ENCODE data around the gene QSER1. TPM values are rescaled to one million over a fixed set of nuclear protein-coding genes. Genes with fewer than 3 reads are reported as not detected.
"Not testable (repeated sequence)": the region's sequence is repeated elsewhere in the genome, so short reads cannot be mapped to it uniquely, and the experiment has no call there.

Gene QSER1
- total RNA-seq, 1 experiment from 2014 or later: 54.8 TPM

GRCh38 chr11:32921204-32921603 lies 28.6 kb downstream of the QSER1 start:
- Mint-ChIP-seq H3K9me3 (ENCODE audit: low read depth, unreplicated experiment) (no peaks in the 10 kb centered on the region), H3K27ac (ENCODE audit: unreplicated experiment) (no peak overlapping the region), H3K36me3 (ENCODE audit: insufficient read depth, unreplicated experiment) (no peaks in the 10 kb centered on the region), H3K4me1 (ENCODE audit: low read depth, unreplicated experiment) (peaks cover 25% of the 10 kb centered on the region), H3K4me3 (ENCODE audit: low read depth, unreplicated experiment) (no peak overlapping the region), H3K27me3 (ENCODE audit: unreplicated experiment) (no peaks in the 10 kb centered on the region)
- CTCF ChIA-PET: no interaction called here
- no peak for DNase-seq
- intact Hi-C loops (cut with micrococcal nuclease; ENCODE audit: unreplicated experiment): no loop called here
- BruUV-seq (replicated peaks): no TSS peak
- no peak for TF ChIP-seq CTCF (IDR thresholded peaks at IDR 0.05; ENCODE audit: unreplicated experiment)

DNA sequence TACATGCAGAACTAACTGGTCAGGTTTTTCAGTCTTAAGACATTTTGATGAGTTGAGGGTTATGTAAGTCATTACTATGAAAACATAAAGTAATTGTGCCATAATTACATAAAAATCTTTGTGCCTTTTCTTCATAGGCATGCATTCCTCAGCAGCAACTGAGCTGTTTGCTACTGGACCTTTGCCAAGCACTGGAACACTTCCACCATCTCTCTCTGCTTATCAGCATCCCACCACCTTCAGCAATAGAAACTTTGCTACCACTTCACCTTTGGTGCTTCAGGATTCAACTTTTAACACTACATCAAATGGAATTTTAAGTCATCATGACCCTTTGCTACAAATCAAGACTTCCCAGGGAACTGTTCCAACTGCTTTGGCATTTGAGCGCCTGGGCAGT lies 39.0 kb downstream of the QSER1 start:
- no peaks in the 10 kb centered on the region for H3K27me3 Mint-ChIP-seq (ENCODE audit: unreplicated experiment)
- CTCF ChIA-PET: interaction anchor here (0.5 to 0.6 kb wide), 3 partner anchors 10 to 429 kb away, joined by 3 to 6 read pairs (median 6); no protein-coding TSS in a partner anchor

DNA sequence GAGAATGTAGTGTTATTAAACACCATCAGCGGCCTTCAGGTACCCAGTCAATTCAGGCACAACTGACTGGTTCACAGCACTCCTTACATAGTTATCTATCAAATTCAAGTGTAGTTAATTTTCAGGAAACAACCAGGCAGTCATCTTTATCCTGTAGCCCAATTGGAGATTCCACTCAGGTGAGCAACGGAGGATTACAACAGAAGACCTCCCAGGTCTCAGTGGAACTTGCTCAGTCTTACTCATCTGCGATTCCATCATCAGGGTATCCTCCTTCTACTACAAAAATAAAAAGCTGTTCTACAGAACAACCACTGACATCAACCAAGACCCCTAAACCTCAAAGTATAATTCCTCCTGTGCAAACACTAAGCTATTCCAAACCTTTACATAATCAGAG lies 39.6 kb downstream of the QSER1 start:
- H3K9me3 Mint-ChIP-seq (ENCODE audit: low read depth, unreplicated experiment): no peaks in the 10 kb centered on the region
- H3K36me3 Mint-ChIP-seq (ENCODE audit: insufficient read depth, unreplicated experiment): peaks cover 42% of the 10 kb centered on the region
- no peak overlapping the region for H3K4me3 Mint-ChIP-seq (ENCODE audit: low read depth, unreplicated experiment)
- no peak for DNase-seq
- TF ChIP-seq CTCF (IDR thresholded peaks at IDR 0.05; ENCODE audit: unreplicated experiment): no peak
- CTCF ChIA-PET: interaction anchor here (0.5 to 0.6 kb wide), 3 partner anchors 10 to 430 kb away, joined by 3 to 6 read pairs (median 6); no protein-coding TSS in a partner anchor
- intact Hi-C loops (cut with micrococcal nuclease; ENCODE audit: unreplicated experiment): no loop called here
- H3K4me1 Mint-ChIP-seq (ENCODE audit: low read depth, unreplicated experiment): no peaks in the 10 kb centered on the region
- H3K27ac Mint-ChIP-seq (ENCODE audit: unreplicated experiment): no peak overlapping the region
- BruUV-seq (replicated peaks): no TSS peak
- no peaks in the 10 kb centered on the region for H3K27me3 Mint-ChIP-seq (ENCODE audit: unreplicated experiment)

More for the DNA sequence above, 39.0 kb downstream of the QSER1 start:
- TF ChIP-seq CTCF (IDR thresholded peaks at IDR 0.05; ENCODE audit: unreplicated experiment): no peak
- Mint-ChIP-seq H3K9me3 (ENCODE audit: low read depth, unreplicated experiment) (no peaks in the 10 kb centered on the region), H3K36me3 (ENCODE audit: insufficient read depth, unreplicated experiment) (peaks cover 37% of the 10 kb centered on the region), H3K4me3 (ENCODE audit: low read depth, unreplicated experiment) (no peak overlapping the region), H3K27ac (ENCODE audit: unreplicated experiment) (no peak overlapping the region), H3K4me1 (ENCODE audit: low read depth, unreplicated experiment) (no peaks in the 10 kb centered on the region)
- intact Hi-C loops (cut with micrococcal nuclease; ENCODE audit: unreplicated experiment): no loop called here
- BruUV-seq (replicated peaks): no TSS peak
- no peak for DNase-seq

GRCh38 chr11:32935462-32936029 lies 42.9 kb downstream of the QSER1 start:
- no peaks in the 10 kb centered on the region for H3K27me3 Mint-ChIP-seq (ENCODE audit: unreplicated experiment)
- H3K4me1 Mint-ChIP-seq (ENCODE audit: low read depth, unreplicated experiment): no peaks in the 10 kb centered on the region
- intact Hi-C loops (cut with micrococcal nuclease; ENCODE audit: unreplicated experiment): no loop called here
- no TSS peak for BruUV-seq (replicated peaks)
- no peak for TF ChIP-seq CTCF (IDR thresholded peaks at IDR 0.05; ENCODE audit: unreplicated experiment)
- no peak for DNase-seq
- H3K4me3 Mint-ChIP-seq (ENCODE audit: low read depth, unreplicated experiment): no peak overlapping the region
- H3K27ac Mint-ChIP-seq (ENCODE audit: unreplicated experiment): no peak overlapping the region
- CTCF ChIA-PET: no interaction called here
- no peaks in the 10 kb centered on the region for H3K9me3 Mint-ChIP-seq (ENCODE audit: low read depth, unreplicated experiment)
- H3K36me3 Mint-ChIP-seq (ENCODE audit: insufficient read depth, unreplicated experiment): peaks cover 53% of the 10 kb centered on the region

DNA sequence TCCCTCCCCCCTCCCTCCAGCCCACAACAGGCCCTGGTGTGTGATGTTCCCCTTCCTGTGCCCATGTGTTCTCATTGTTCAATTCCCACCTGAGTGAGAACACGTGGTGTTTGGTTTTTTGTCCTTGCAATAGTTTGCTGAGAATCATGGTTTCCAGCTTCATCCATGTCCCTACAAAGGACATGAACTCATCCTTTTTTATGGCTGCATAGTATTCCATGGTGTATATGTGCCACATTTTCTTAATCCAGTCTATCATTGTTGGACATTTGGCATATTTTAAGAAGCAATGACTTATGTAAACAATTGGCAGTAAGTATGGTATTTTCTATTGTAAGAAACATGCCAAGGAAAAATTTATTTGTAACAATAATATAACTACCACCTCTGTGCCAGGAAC lies 43.6 kb downstream of the QSER1 start:
- intact Hi-C loops (cut with micrococcal nuclease; ENCODE audit: unreplicated experiment); H3K9me3 Mint-ChIP-seq (ENCODE audit: low read depth, unreplicated experiment); DNase-seq; BruUV-seq (replicated peaks); H3K4me3 Mint-ChIP-seq (ENCODE audit: low read depth, unreplicated experiment); H3K27ac Mint-ChIP-seq (ENCODE audit: unreplicated experiment); H3K27me3 Mint-ChIP-seq (ENCODE audit: unreplicated experiment); H3K4me1 Mint-ChIP-seq (ENCODE audit: low read depth, unreplicated experiment): not testable (repeated sequence)
- H3K36me3 Mint-ChIP-seq (ENCODE audit: insufficient read depth, unreplicated experiment): peaks cover 53% of the 10 kb centered on the region
- CTCF ChIA-PET: interaction anchor here (0.9 kb wide), 1 partner anchor 18 kb away, joined by 5 read pairs; no protein-coding TSS in a partner anchor

DNA sequence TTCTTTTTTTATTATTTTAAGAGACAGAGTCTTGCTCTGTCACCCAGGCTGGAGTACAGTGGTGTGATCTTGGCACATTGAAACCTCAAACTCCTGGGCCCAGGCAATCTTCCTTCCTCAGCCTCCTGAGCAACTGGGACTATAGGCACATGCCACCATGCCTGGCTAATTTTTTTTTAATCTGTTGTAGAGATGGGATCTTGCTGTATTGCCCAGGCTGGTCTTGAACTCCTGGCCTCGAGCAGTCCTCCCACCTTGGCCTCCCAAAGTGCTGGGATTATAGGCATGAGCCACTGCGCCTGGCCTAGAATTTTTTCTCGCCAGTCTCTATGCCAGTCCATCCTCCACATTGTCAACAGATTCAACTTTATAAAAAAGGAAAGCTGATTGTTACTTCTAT lies 44.7 kb downstream of the QSER1 start:
- H3K4me1 Mint-ChIP-seq (ENCODE audit: low read depth, unreplicated experiment); CTCF ChIA-PET; H3K27ac Mint-ChIP-seq (ENCODE audit: unreplicated experiment); DNase-seq; H3K27me3 Mint-ChIP-seq (ENCODE audit: unreplicated experiment); intact Hi-C loops (cut with micrococcal nuclease; ENCODE audit: unreplicated experiment); BruUV-seq (replicated peaks); H3K4me3 Mint-ChIP-seq (ENCODE audit: low read depth, unreplicated experiment); H3K9me3 Mint-ChIP-seq (ENCODE audit: low read depth, unreplicated experiment): not testable (repeated sequence)
- H3K36me3 Mint-ChIP-seq (ENCODE audit: insufficient read depth, unreplicated experiment): peaks cover 44% of the 10 kb centered on the region
